GM12873 (cell line): Measurements from ENCODE around the gene KCNIP3.

Source experiments
- TF ChIP-seq, protein P1 (sequence below): IDR thresholded peaks from 2 replicates; pipeline ENCODE4 v1.5.1; 2012; ENCODE audit warnings: low read depth, mild to moderate bottlenecking, moderate library complexity, low read length, control low read depth; ENCODE audit not compliant: insufficient read depth; ENCODE audit errors: missing control alignments

Gene KCNIP3

DNA sequence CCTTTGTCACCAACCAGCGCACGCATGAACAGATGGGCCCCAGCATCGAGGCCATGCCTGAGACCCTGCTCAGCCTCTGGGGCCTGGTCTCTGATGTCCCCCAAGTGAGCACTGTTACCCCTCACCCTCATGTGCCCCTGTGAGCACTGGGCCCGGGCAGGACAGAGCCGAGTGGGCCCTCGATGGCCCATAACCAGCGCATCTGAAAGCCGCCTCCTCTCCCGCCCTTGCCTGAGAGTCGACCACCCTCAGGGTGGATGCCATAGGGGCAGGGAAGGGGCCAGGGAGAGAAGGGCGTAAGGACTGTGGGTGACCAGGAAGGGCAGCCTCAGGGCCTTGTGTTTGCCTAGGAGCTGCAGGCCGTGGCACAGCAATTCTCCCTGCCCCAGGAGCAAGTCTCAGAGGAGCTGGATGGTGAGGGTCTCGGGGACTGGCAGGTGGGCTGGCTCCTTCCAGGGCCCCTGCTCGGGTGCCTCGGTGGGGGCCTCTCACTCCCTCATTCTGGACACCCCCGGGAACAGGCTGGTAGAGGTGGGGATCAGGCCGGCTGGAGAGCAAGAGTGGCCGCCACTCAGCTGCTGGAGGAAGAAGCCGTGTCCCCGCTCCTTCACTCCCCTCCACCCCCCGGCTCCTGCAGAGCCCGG lies 20.8 kb upstream of the KCNIP3 start:
- TF ChIP-seq, protein P1, sequence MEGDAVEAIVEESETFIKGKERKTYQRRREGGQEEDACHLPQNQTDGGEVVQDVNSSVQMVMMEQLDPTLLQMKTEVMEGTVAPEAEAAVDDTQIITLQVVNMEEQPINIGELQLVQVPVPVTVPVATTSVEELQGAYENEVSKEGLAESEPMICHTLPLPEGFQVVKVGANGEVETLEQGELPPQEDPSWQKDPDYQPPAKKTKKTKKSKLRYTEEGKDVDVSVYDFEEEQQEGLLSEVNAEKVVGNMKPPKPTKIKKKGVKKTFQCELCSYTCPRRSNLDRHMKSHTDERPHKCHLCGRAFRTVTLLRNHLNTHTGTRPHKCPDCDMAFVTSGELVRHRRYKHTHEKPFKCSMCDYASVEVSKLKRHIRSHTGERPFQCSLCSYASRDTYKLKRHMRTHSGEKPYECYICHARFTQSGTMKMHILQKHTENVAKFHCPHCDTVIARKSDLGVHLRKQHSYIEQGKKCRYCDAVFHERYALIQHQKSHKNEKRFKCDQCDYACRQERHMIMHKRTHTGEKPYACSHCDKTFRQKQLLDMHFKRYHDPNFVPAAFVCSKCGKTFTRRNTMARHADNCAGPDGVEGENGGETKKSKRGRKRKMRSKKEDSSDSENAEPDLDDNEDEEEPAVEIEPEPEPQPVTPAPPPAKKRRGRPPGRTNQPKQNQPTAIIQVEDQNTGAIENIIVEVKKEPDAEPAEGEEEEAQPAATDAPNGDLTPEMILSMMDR = no peak

DNA sequence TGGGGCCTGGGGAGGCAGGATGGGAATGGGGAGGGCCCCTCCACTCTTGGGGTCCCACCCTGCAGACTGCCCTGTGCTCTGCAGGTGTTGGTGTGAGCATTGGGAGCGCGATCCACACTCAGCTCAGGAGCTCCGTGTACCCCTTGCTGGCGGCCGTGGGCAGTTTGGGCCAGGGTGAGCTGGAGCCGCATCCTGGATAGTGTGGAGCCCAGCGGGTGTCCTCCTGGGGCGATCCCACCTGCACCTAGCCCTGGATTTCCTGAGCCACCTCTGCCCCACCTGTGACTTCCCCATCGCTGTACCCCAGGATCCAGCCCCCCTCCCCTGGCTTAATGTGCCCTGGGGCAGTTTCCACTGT lies 20.3 kb upstream of the KCNIP3 start:
- TF ChIP-seq, protein P1 = no peak

DNA sequence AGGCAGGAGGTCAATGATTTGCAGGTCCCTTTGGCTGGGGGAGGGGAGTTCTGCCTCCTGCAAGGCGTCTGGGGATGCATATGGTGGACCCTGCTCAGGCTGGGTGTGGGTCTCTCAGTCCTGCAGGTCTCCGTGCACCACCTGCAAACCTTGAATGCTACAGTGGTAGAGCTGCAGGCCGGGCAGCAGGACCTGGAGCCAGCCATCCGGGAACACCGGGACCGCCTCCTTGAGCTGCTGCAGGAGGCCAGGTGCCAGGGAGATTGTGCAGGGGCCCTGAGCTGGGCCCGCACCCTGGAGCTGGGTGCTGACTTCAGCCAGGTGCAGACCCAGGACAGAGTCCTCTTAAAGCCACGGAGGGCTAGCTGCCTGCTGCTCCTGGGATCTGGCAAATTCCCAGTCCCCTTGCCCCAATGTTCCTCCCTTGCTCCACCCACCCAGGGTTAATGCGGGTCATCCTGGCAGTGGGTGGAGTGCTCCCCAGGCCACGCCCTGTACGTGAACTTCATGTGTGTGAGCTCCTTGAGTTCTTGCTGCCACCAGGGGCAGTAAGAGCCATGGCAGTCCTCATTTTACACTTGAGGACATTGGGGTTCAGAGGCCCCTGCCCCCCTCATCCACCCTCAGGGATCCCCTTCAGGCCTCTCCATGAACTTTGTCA lies 19.8 kb upstream of the KCNIP3 start:
- TF ChIP-seq, protein P1 = peak; percentile 20

DNA sequence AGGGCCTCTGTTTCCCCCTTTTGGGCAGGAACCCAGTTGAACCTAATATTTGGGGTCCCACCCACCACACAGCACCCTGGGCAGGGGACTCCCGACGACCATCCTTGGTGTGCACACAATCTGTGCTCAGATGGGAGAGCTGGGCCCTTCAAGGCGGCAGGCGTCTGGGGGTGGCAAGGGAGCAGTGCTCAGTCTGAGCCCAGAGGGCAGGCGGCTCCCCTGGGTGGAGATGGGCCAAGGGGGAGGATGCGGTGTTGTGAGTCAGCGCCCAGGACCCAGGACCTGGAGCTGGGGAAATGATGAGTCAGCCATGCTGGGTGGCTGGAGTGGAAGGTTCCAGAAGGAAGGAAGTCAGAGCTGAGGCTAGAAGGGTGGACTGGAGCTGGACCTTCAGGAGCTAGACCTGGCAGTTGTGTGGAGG lies 19.1 kb upstream of the KCNIP3 start:
- TF ChIP-seq, protein P1 = no peak

- TF ChIP-seq, protein P1 = no peak
Measured at GRCh38 chr2:95278637-95279225, 18.4 kb upstream of the KCNIP3 start.

- TF ChIP-seq, protein P1 = no peak
Measured at GRCh38 chr2:95279435-95280035, 17.6 kb upstream of the KCNIP3 start.

GRCh38 chr2:95281071-95281470 lies 16.1 kb upstream of the KCNIP3 start:
- TF ChIP-seq, protein P1 = no peak
